NCI-H1694 treated with DMSO at 0.1 percent for 48 hours (cell line): Measurements from ENCODE around the gene SORCS1.

Experiments
- DNase-seq: peaks from one replicate; lab custom pipeline; 2025; lab: John Stamatoyannopoulos, UW

The SORCS1 gene

DNA sequence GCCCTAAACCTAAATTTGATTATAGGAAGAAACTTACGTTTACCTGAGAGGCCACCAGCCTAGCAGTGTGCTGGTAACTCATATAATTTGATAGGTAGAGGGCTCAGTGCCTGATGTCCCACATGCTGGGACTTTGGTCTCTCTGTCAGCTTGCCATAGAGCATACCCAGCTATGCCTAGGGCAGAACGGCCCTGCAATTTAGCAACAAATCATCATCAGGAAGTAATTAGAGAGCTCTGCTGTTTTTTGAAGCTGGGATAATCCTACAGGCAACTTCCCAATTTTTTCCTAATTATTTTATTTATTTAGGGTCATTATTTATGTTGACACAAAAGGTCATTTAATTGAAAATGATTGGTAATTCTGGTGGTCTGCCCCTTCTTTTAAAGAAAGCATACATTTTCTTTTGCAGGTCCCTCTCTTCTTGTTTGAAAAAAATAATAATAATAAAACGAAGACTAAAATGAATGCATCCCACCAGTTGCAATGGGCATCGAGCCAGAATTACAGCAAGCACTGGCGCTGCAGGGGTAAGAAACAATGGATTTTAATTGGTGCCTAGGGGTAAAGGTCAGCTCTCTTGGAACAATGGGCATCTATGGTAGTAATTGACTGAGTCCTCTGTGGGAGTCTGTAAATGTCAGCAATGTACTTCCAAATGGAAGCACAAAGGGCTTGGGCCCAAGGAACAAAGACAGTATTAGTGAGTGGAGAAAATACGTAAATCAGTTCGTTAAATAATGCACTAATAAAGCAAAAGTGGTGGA lies 348.0 kb downstream of the SORCS1 start:
- no peak for DNase-seq

DNA sequence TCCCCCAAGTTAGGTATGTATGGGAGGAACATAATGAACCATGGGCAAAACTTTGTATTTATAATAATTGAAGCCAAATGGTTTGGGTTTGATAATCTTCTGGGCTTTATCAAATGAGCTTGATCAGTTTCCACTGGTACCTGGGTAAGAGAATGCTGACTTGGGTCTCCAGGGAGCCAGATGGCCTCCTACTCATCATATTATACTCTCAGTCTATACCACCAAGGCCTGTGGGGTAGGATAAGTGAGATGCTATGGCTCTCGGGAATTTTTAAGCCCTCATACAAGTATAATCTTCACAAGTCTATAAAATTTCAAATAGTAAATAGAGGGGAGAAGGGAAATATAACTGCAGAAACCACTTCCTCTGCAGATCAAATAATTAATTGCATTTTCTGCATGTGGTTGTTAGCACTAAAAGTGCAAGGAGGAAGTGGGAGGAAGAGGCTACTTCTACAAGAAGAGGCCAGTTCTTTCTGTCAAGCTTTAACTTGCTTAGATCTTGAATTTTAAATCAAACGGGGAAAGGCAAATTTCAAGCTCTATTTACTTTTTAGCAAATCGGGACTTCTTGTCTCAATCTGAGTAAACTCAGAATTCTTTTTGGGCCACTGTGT lies 349.0 kb downstream of the SORCS1 start:
- DNase-seq = no peak

DNA sequence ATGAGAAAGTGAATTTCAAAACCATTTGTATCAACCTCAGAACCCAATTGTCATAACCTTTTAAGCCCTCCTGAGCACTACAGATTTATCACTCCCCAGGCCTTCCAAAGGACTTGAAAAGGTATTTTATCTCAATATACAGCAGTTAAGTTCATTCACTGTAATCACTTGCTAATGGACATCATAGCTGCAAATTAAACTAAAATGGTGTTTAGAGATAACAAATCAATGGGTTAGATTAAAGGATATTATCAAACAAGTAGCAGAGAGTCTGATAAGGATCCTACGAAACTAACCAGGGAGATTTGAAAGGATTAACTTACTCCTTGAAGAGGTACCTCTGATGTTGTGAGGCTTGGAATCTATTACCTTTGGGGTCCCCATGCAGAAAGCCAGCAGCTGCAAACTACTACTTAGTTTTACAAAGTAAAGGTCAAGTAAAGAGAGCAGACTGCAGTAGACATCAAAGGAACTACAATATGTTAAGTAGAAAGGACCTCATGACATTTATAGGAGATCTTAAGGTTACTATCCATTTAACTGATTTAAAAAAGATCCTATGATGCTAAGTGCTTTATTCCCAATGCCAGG lies 359.4 kb downstream of the SORCS1 start:
- no peak for DNase-seq

- no peak for DNase-seq
Measured at GRCh38 chr10:106802949-106803348, 361.6 kb downstream of the SORCS1 start.

DNA sequence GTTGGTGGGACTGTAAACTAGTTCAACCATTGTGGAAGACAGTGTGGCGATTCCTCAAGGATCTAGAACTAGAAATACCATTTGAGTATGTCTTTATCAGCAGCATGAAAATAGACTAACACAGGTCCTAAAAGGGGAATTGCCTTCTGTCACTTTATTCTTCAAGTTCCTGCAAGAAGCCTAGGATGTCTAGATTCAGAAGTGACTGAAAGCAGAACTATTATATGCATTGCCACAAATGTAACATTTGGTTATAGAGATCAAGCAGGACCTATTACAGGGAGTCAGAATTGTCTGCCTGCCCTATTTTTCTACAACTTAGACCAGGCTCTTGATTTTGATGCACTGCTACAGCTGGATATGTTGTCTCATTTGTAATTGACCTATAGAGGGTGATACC lies 364.7 kb downstream of the SORCS1 start:
- no peak for DNase-seq

DNA sequence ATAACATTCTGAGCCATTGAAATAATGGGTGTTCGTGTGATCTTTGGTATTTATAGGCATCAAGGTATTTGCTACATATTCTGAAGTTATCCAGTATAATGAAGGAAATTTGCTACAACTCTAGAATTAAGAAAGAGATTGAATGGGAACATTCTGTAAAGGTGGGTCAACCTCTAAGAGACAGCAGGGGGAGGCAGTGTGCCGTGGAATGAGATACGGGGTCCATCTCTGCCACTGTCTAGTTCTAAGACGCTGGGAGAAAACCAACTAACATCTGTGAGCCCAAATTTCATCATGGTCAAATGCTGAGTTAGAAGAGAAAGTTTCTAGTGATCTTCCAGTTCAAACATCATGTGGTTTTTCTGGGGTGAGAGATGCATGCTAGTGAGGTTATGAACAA lies 368.9 kb downstream of the SORCS1 start:
- no peak for DNase-seq

- DNase-seq = no peak
Measured at GRCh38 chr10:106793617-106794016, 370.9 kb downstream of the SORCS1 start.

DNA sequence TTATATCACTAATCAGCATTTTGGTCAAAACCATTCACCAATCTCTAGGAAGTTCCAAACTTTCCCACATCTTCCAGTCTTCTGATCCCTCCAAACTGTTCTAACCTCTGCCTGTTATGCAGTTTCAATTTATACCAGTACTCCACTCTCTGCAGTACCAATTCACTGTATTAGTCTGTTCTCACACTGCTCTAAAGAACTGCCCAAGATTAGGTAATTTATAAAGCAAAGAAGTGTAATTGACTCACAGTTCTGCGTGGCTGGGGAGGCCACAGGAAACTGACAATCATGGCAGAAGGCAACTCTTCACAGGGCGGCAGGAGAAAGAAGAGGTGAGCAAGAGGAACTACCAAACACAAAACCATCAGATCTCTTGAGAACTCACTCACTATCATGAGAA lies 374.9 kb downstream of the SORCS1 start:
- DNase-seq = no peak

DNA sequence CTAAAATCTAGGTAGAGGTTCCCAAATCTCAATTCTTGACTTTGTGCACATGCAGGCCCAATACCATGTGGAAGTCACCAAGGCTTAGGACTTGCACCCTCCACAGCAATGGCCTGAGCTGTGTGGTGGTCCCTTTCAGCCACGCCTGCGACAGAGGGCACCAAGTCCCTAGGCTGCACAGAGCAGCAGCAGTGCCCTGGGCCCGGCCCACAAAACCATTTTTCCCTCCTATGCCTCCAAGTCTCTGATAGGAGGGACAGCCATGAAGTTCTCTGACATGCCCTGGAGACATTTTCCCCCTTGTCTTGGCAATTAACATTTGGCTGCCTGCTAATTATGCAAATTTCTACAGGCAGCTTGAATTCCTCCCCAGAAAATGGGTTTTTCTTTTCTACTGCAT lies 375.5 kb downstream of the SORCS1 start:
- no peak for DNase-seq

DNA sequence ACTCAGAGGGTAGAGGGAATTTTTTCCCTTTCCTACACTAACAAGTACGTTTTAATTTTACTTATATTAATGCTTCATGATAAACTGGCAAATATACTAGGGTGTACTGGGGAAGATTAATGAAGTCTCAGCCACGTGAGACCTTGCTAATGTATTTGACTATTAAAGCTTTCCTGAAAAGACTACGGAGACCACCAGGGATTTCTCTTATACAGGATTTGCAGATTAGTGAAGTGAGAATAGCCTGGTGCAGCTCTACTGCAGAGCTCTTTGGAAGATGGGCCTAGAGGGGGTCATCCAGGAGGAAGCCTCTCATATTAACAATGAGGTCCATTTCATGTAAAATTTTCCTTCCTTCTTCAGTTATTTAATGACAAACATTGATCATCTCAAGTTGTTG lies 379.0 kb downstream of the SORCS1 start:
- DNase-seq = no peak

GRCh38 chr10:106780632-106781031 lies 383.9 kb downstream of the SORCS1 start:
- DNase-seq = no peak

DNA sequence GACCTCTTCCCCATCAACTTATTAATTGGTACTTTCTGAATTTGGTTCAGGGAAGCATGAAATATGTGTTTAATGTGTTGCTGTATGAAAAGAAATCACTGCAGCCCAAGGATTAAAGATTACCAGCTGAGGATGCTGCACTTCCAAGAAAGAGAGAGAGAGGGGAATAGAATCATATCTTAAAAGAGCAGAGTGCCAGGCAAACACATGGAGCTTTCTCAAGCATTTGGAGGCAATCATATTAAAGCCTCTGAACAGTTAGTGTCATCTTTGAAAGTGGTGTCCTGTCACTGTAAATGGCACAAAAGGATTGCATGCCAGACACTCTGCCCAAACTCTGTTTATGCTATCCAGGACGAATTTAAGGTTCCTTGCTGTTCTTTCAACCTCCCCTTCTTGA lies 386.7 kb downstream of the SORCS1 start:
- no peak for DNase-seq

DNA sequence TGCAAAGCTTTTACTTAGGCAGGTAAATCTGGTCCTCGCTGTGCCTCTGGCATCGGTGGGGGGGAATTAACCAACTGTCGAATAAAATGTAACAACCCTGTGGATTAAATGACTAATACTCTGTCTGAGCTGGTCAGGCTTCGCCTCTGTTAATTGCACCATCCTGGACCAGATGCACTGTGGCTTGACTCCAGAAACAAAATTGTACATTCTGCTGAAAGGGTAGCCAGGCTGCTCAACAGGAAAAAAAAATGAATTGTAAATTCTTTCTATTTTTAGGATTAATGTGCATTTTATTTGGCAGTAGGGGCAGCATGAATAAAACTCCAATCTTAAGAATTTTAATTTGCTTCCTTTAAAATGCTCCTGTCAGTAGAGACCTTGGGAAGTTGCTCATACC lies 389.4 kb downstream of the SORCS1 start:
- no peak for DNase-seq

GRCh38 chr10:106772957-106773356 lies 391.5 kb downstream of the SORCS1 start:
- DNase-seq = no peak

GRCh38 chr10:106771154-106771553 lies 393.4 kb downstream of the SORCS1 start:
- DNase-seq = no peak

DNA sequence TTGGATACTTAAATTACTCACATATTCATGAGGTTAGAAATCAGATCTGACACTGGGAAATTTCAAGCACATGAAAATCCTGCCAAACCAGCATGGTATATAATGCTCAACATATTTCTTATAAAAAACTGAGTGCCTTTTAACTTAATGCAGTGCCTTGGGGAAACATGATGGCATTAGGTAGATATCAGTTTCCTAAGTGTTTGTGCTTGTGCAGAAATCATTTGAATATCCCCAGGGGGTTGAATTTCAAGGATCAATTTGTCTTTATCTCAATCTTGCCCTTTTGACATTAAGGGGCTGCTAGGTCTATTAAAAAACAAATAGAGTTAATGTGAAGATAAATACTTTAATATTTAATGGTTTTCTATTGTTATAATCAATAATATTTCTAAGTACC lies 396.3 kb downstream of the SORCS1 start:
- DNase-seq = no peak

- no peak for DNase-seq
Measured at GRCh38 chr10:106765928-106766327, 398.6 kb downstream of the SORCS1 start.

DNA sequence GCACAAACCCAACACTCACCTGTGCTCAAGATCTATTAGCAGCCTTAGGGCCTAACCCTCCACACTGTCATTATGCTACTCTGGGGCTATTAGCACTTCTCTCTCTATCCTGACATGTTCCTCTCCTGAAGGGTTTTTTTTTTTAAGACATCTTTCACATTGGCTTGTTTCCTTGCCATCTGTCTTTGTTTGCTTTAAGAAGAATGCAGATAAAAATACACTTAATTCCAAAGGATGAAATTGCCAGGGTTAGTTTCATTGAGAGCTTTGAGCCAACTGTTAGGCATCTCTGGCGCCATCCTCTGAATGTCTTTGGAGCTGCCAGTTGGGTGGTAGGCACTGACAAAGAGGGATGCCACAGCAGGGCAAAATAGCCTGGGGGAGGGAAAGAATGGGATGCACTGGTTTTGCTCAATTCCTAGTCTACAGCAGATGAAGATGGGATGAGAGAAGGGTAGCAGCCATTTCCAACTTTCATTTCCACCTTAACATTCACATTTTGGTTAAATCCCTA lies 399.2 kb downstream of the SORCS1 start:
- DNase-seq = no peak

DNA sequence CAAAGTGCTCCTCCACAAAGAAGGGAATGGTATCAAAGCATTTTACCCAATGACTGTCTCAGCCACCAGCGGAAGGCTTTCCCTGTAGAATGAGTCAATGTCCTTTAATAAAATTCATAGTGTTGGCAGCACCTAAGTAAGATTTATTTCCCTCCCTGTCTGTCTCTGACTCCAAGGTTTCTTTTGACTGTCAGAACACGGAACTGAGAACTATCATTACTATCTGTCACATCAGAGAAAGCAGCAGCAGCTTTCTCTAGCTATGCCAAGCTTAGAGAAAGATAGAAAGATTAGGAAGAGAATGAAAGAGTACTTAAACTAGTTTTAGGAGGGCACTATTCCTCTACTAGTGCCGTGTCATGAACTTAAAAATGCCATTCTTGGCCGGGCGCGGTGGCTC lies 400.1 kb downstream of the SORCS1 start:
- no peak for DNase-seq

- DNase-seq = no peak
Measured at GRCh38 chr10:106761906-106762305, 402.6 kb downstream of the SORCS1 start.

DNA sequence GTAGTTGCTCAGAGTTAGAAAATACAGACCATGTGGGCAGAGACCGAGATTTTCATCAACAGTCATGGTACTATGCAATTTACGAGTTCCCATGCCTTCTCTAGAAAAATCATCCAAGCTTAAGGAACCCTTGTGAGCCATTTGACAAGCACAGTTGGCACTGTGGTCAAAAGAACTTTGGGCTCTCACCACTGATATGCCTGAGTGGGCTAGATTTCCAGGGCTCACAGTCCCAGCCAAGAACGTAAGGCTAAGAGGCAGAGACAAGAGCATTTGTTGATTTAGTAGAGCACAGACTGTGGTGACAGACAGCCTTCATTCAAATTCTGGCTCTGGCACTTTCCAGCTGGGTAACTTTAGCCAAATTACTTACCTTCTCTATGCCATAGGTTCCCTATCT lies 407.0 kb downstream of the SORCS1 start:
- no peak for DNase-seq

GRCh38 chr10:106751091-106751490 lies 413.4 kb downstream of the SORCS1 start:
- no peak for DNase-seq

DNA sequence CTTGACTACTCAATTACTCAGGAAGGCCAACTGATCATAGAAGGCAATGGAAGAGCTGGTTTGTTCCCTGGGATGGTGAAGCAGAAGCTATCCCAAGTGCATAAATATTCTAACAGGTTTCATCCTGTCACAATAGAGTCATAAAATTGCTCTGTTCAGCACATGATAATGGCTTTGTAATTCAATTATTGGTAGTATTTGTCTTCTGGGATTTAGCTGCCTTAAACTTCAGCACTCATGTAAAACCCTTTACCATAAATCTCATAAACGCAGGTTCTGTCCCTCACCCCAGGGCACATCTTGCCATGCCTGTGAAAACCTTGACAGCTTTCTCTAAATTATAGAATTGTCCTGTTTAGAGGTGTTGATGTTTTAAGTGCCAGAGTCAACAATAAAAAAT lies 417.6 kb downstream of the SORCS1 start:
- no peak for DNase-seq
